NCI-H2196 treated with DMSO at 0.1 percent for 48 hours (cell line): ENCODE data around the gene PPP1R14C.
"Not testable (repeated sequence)": the region's sequence is repeated elsewhere in the genome, so short reads cannot be mapped to it uniquely, and the experiment has no call there.

Source experiments
- DNase-seq: peaks from one replicate; lab custom pipeline; 2025; ENCODE audit not compliant: unreplicated experiment; lab: John Stamatoyannopoulos, UW

Gene PPP1R14C

GRCh38 chr6:150137711-150138110 lies 5.1 kb upstream of the PPP1R14C start:
- not testable (repeated sequence) for DNase-seq

- no peak for DNase-seq
Measured at GRCh38 chr6:150138638-150139037, 4.2 kb upstream of the PPP1R14C start.

GRCh38 chr6:150139533-150139932 lies 3.3 kb upstream of the PPP1R14C start:
- no peak for DNase-seq

- DNase-seq: no peak
Measured at GRCh38 chr6:150140236-150140969, 2.4 kb upstream of the PPP1R14C start.

GRCh38 chr6:150142097-150142669 lies 661 bp upstream of the PPP1R14C start:
- no peak for DNase-seq

GRCh38 chr6:150143516-150144293 lies 861 bp downstream of the PPP1R14C start:
- DNase-seq: no peak

- DNase-seq: no peak
Measured at GRCh38 chr6:150144294-150144868, 1.5 kb downstream of the PPP1R14C start.

- no peak for DNase-seq
Measured at GRCh38 chr6:150145427-150145826, 2.6 kb downstream of the PPP1R14C start.

- no peak for DNase-seq
Measured at GRCh38 chr6:150145830-150146229, 3.0 kb downstream of the PPP1R14C start.

GRCh38 chr6:150146436-150146835 lies 3.6 kb downstream of the PPP1R14C start:
- no peak for DNase-seq

- no peak for DNase-seq
Measured at GRCh38 chr6:150149146-150149545, 6.3 kb downstream of the PPP1R14C start.

GRCh38 chr6:150150458-150150820 lies 7.6 kb downstream of the PPP1R14C start:
- DNase-seq: no peak

GRCh38 chr6:150150821-150151646 lies 8.2 kb downstream of the PPP1R14C start:
- DNase-seq: no peak

GRCh38 chr6:150152891-150153876 lies 10.3 kb downstream of the PPP1R14C start:
- no peak for DNase-seq

- DNase-seq: no peak
Measured at GRCh38 chr6:150153905-150154492, 11.2 kb downstream of the PPP1R14C start.

- no peak for DNase-seq
Measured at GRCh38 chr6:150156460-150156859, 13.6 kb downstream of the PPP1R14C start.

- no peak for DNase-seq
Measured at GRCh38 chr6:150157081-150157480, 14.2 kb downstream of the PPP1R14C start.

GRCh38 chr6:150159757-150160156 lies 16.9 kb downstream of the PPP1R14C start:
- DNase-seq: no peak

GRCh38 chr6:150163970-150164369 lies 21.1 kb downstream of the PPP1R14C start:
- no peak for DNase-seq
